A673 (cell line): ENCODE measurements around the gene GPR3. TPM values are rescaled to one million over a fixed set of nuclear protein-coding genes. Genes with fewer than 3 reads are reported as not detected.

Experiments used
- BruUV-seq: library from RNA; stranded (reverse); fragments of 400-500 nt; replicated peaks from 2 replicates; lab custom pipeline; 2021; lab: Mats Ljungman, UMichigan
- CTCF ChIA-PET: fragments of 300-600 bp; sonication (Branson Sonifier 250); formaldehyde crosslinking; loops from one replicate; lab custom pipeline; 2022; ENCODE audit warnings: antibody characterized with exemption; lab: Charles Lee
- POLR2A ChIA-PET: fragments of 300-600 bp; sonication (Branson Sonifier 250); formaldehyde crosslinking; loops from one replicate; lab custom pipeline; 2022; ENCODE audit warnings: antibody characterized with exemption; ENCODE audit not compliant: low non-redundant PET; lab: Charles Lee
- DNase-seq: peaks from one replicate; pipeline ENCODE4 v3.0.0-alpha.2; 2015; ENCODE audit warnings: low spot score
- H3K27ac ChIP-seq: fragments of 200-600 bp; sonication (generic); 2 replicates; pipeline ENCODE4 v1.5.1; 2016; ENCODE audit warnings: mixed run types, low read depth, mild to moderate bottlenecking, mixed read lengths, antibody characterized with exemption, low read length; ENCODE audit not compliant: poor library complexity, severe bottlenecking
- H3K27me3 ChIP-seq: fragments of 200-600 bp; sonication (generic); replicated peaks from 2 replicates; pipeline ENCODE4 v1.6.1; 2017; ENCODE audit warnings: mixed run types, low read depth, mild to moderate bottlenecking, mixed read lengths, antibody characterized with exemption, low read length; ENCODE audit not compliant: insufficient read depth, poor library complexity
- H3K36me3 ChIP-seq: fragments of 200-600 bp; sonication (generic); 2 replicates; pipeline ENCODE4 v1.6.1; 2016; ENCODE audit warnings: mixed run types, mild to moderate bottlenecking, mixed read lengths, antibody characterized with exemption, low read length; ENCODE audit not compliant: insufficient read depth, poor library complexity, severe bottlenecking
- H3K4me1 ChIP-seq: fragments of 200-600 bp; sonication (generic); 2 replicates; pipeline ENCODE4 v1.6.1; 2017; ENCODE audit warnings: mixed run types, mild to moderate bottlenecking, mixed read lengths, antibody characterized with exemption, low read length; ENCODE audit not compliant: insufficient read depth, poor library complexity, severe bottlenecking
- H3K4me3 ChIP-seq: fragments of 200-600 bp; sonication (generic); 2 replicates; pipeline ENCODE4 v1.5.1; 2016; ENCODE audit warnings: low read depth, mixed run types, mild to moderate bottlenecking, mixed read lengths, low read length; ENCODE audit not compliant: poor library complexity, severe bottlenecking
- H3K9me3 ChIP-seq: fragments of 200-600 bp; sonication (generic); 2 replicates; pipeline ENCODE4 v1.6.1; 2016; ENCODE audit warnings: mixed run types, low read depth, mild to moderate bottlenecking, mixed read lengths, antibody characterized with exemption, low read length; ENCODE audit not compliant: poor library complexity, severe bottlenecking
- CTCF ChIP-seq: fragments of 300-800, 200-600 bp; sonication (generic); conservative IDR thresholded peaks from 2 replicates; pipeline ENCODE4 v1.5.1; 2017; ENCODE audit warnings: low read depth, mild to moderate bottlenecking, antibody characterized with exemption, low read length, moderate library complexity, mixed read lengths
- EZH2 ChIP-seq: fragments of 200-600 bp; sonication (generic); IDR thresholded peaks from 2 replicates; pipeline ENCODE4 v1.6.1; 2017; ENCODE audit warnings: borderline replicate concordance, low read depth, mild to moderate bottlenecking, mixed read lengths, antibody characterized with exemption, low read length; ENCODE audit not compliant: poor library complexity, severe bottlenecking
- intact Hi-C: fragments of 100-400 bp; cut with micrococcal nuclease; formaldehyde crosslinking; loops from one replicate; pipeline ENCODE4 v1.10.0; 2022; ENCODE audit not compliant: unreplicated experiment
- total RNA-seq: library from RNA; stranded (reverse); gene quantifications from 2 replicates; pipeline ENCODE4 v1.2.3, GENCODE V29; 2021

GPR3 gene
- total RNA-seq, 1 experiment from 2014 or later = 4.9 TPM

- TF ChIP-seq EZH2 (no peak), CTCF (no peak)
- Histone ChIP-seq H3K27me3 (no peaks in the 10 kb centered on the region), H3K27ac (no peak overlapping the region), H3K4me1 (peaks cover 10% of the 10 kb centered on the region), H3K36me3 (no peaks in the 10 kb centered on the region), H3K9me3 (no peaks in the 10 kb centered on the region), H3K4me3 (peak overlapping the region; percentile 59)
- ChIA-PET POLR2A (no interaction called here), CTCF (no interaction called here)
- intact Hi-C loops = no loop called here
- BruUV-seq = no TSS peak
- DNase-seq = no peak
Measured at GRCh38 chr1:27367160-27367650, 25.2 kb upstream of the GPR3 start.

- Histone ChIP-seq H3K36me3 (no peaks in the 10 kb centered on the region), H3K4me1 (peaks cover 10% of the 10 kb centered on the region), H3K4me3 (no peak overlapping the region), H3K9me3 (no peaks in the 10 kb centered on the region), H3K27ac (no peak overlapping the region), H3K27me3 (no peaks in the 10 kb centered on the region)
- peak; percentile 35; the same call in 1 of the 2 replicates for TF ChIP-seq CTCF
- TF ChIP-seq EZH2 = no peak
- no peak for DNase-seq
- BruUV-seq = no TSS peak
- POLR2A ChIA-PET = no interaction called here
- CTCF ChIA-PET = interaction anchor here (0.8 kb wide), 1 partner anchor 69 kb away, joined by 3 read pairs; no protein-coding TSS in a partner anchor
- intact Hi-C loops = no loop called here
Measured at GRCh38 chr1:27368869-27369582, 23.4 kb upstream of the GPR3 start.

- H3K36me3 ChIP-seq = no peaks in the 10 kb centered on the region
- no peak overlapping the region for H3K4me3 ChIP-seq
- H3K27ac ChIP-seq = no peak overlapping the region
- DNase-seq = no peak
- H3K27me3 ChIP-seq = no peaks in the 10 kb centered on the region
- no TSS peak for BruUV-seq
- intact Hi-C loops = no loop called here
- H3K9me3 ChIP-seq = no peaks in the 10 kb centered on the region
- CTCF ChIA-PET = interaction anchor here (0.7 kb wide), 2 partner anchors 16 to 65 kb away, joined by 8 to 12 read pairs; no protein-coding TSS in a partner anchor
- H3K4me1 ChIP-seq = no peaks in the 10 kb centered on the region
- POLR2A ChIA-PET = no interaction called here
- TF ChIP-seq EZH2 (no peak), CTCF (no peak)
Measured at GRCh38 chr1:27372022-27372807, 20.2 kb upstream of the GPR3 start.
